ENCODE measurements around the gene MAPKBP1.

MAPKBP1 gene

GRCh38 chr15:41860049-41860828 is 86.0 kb downstream of the MAPKBP1 start:
- DNase-seq: peak in 1 of 2 experiments; percentile 10
- no peak for TF ChIP-seq POLR2A (IDR thresholded peaks at IDR 0.05; ENCODE audit: low read length)
- no peak for TF ChIP-seq GATA1 (IDR thresholded peaks at IDR 0.05; ENCODE audit: low read depth, low read length)

- no peak for DNase-seq
Observed at GRCh38 chr15:41861736-41862356, 87.6 kb downstream of the MAPKBP1 start.

GRCh38 chr15:41862515-41863116 is 88.3 kb downstream of the MAPKBP1 start:
- TF ChIP-seq GATA1 (IDR thresholded peaks at IDR 0.05; ENCODE audit: low read depth, low read length) (no peak), POLR2A (IDR thresholded peaks at IDR 0.05; ENCODE audit: low read length) (no peak)
- DNase-seq: no peak

More at GRCh38 chr15:41861736-41862356, 87.6 kb downstream of the MAPKBP1 start:
- TF ChIP-seq POLR2A (IDR thresholded peaks at IDR 0.05; ENCODE audit: low read length): no peak
- TF ChIP-seq GATA1 (IDR thresholded peaks at IDR 0.05; ENCODE audit: low read depth, low read length): no peak

- DNase-seq: no peak
- TF ChIP-seq GATA1 (IDR thresholded peaks at IDR 0.05; ENCODE audit: low read depth, low read length) (no peak), POLR2A (IDR thresholded peaks at IDR 0.05; ENCODE audit: low read length) (no peak)
Observed at GRCh38 chr15:41865490-41866055, 91.3 kb downstream of the MAPKBP1 start.

GRCh38 chr15:41866263-41866703 is 92.0 kb downstream of the MAPKBP1 start:
- DNase-seq: no peak
- no peak for TF ChIP-seq POLR2A (IDR thresholded peaks at IDR 0.05; ENCODE audit: low read length)
- TF ChIP-seq GATA1 (IDR thresholded peaks at IDR 0.05; ENCODE audit: low read depth, low read length): no peak

- TF ChIP-seq GATA1 (IDR thresholded peaks at IDR 0.05; ENCODE audit: low read depth, low read length) (no peak), POLR2A (IDR thresholded peaks at IDR 0.05; ENCODE audit: low read length) (no peak)
- DNase-seq: no peak
Observed at GRCh38 chr15:41866872-41867579, 92.7 kb downstream of the MAPKBP1 start.

- TF ChIP-seq POLR2A (IDR thresholded peaks at IDR 0.05; ENCODE audit: low read length) (no peak), GATA1 (IDR thresholded peaks at IDR 0.05; ENCODE audit: low read depth, low read length) (no peak)
- DNase-seq: no peak
Observed at GRCh38 chr15:41868321-41868720, 94.0 kb downstream of the MAPKBP1 start.

GRCh38 chr15:41869770-41870688 is 95.7 kb downstream of the MAPKBP1 start:
- DNase-seq: no peak
- TF ChIP-seq GATA1 (IDR thresholded peaks at IDR 0.05; ENCODE audit: low read depth, low read length) (no peak), POLR2A (IDR thresholded peaks at IDR 0.05; ENCODE audit: low read length) (no peak)

- no peak for DNase-seq
- TF ChIP-seq POLR2A (IDR thresholded peaks at IDR 0.05; ENCODE audit: low read length): no peak
Observed at GRCh38 chr15:41870689-41871081, 96.4 kb downstream of the MAPKBP1 start.

GRCh38 chr15:41871175-41871905 is 97.1 kb downstream of the MAPKBP1 start:
- DNase-seq: no peak
- no peak for TF ChIP-seq GATA1 (IDR thresholded peaks at IDR 0.05; ENCODE audit: low read depth, low read length)
- TF ChIP-seq POLR2A (IDR thresholded peaks at IDR 0.05; ENCODE audit: low read length): no peak

- no peak for DNase-seq
- TF ChIP-seq GATA1 (IDR thresholded peaks at IDR 0.05; ENCODE audit: low read depth, low read length) (no peak), POLR2A (IDR thresholded peaks at IDR 0.05; ENCODE audit: low read length) (no peak)
Observed at GRCh38 chr15:41872166-41872747, 98.0 kb downstream of the MAPKBP1 start.

GRCh38 chr15:41873711-41874110 is 99.4 kb downstream of the MAPKBP1 start:
- TF ChIP-seq POLR2A (IDR thresholded peaks at IDR 0.05; ENCODE audit: low read length) (no peak), GATA1 (IDR thresholded peaks at IDR 0.05; ENCODE audit: low read depth, low read length) (no peak)
- DNase-seq: no peak

Data from erythroblast (primary cell).